Measurements from ENCODE around the gene CHRNB1.

Gene CHRNB1

GRCh38 chr17:7442142-7442541, 2.7 kb upstream of the CHRNB1 start:
- H3K9me3 ChIP-seq (ENCODE audit: control insufficient read depth, insufficient read depth, low read depth, low read length): no peaks in the 10 kb centered on the region
- CTCF ChIA-PET: interaction anchor here (3.8 kb wide), 1 partner anchor 86 kb away, joined by 18 read pairs; the partner anchor contains the start of gene TMEM95
- no peak for TF ChIP-seq KLF16 (tag by site-specific recombination; IDR thresholded peaks at IDR 0.05)
- peak; percentile 80 for TF ChIP-seq ZNF121 (tag by site-specific recombination; IDR thresholded peaks at IDR 0.05)
- peaks cover 22% of the 10 kb centered on the region for H3K4me1 ChIP-seq (ENCODE audit: control insufficient read depth, insufficient read depth, low read length)
- H3K36me3 ChIP-seq (ENCODE audit: control insufficient read depth in 2 of 2, insufficient read depth in 1 of 2, low read length in 2 of 2): no peaks in the 10 kb centered on the region
- H3K4me3 ChIP-seq (ENCODE audit: low read depth, low read length): no peak overlapping the region
- POLR2A ChIA-PET: interaction anchor here (0.9 to 3.1 kb wide), 6 partner anchors 9 to 119 kb away, joined by 3 to 21 read pairs (median 5); partner anchors contain the start of genes PLSCR3, POLR2A, TMEM256 and ZBTB4
- no peak overlapping the region for H3K27ac ChIP-seq (ENCODE audit: extremely low read depth, low read depth, low read length)

GRCh38 chr17:7443499-7444485, 1.1 kb upstream of the CHRNB1 start:
- Histone ChIP-seq H3K4me1 (ENCODE audit: control insufficient read depth, insufficient read depth, low read length) (peaks cover 22% of the 10 kb centered on the region), H3K36me3 (ENCODE audit: control insufficient read depth in 2 of 2, insufficient read depth in 1 of 2, low read length in 2 of 2) (no peaks in the 10 kb centered on the region), H3K27ac (ENCODE audit: extremely low read depth, low read depth, low read length) (no peak overlapping the region; the same call in 1 of the 2 replicates), H3K4me3 (ENCODE audit: low read depth, low read length) (no peak overlapping the region), H3K9me3 (ENCODE audit: control insufficient read depth, insufficient read depth, low read depth, low read length) (no peaks in the 10 kb centered on the region)
- POLR2A ChIA-PET: interaction anchor here (0.5 to 2.7 kb wide), 10 partner anchors 9 to 804 kb away, joined by 3 to 17 read pairs (median 4); partner anchors contain the start of genes CTC1, POLR2A, TMEM102 and TP53
- CTCF ChIA-PET: interaction anchor here (0.6 to 2.0 kb wide), 13 partner anchors 8 to 405 kb away, joined by 3 to 7 read pairs (median 4); partner anchors contain the start of genes TP53 and ZBTB4
- TF ChIP-seq GLI4 (tag by site-specific recombination; IDR thresholded peaks at IDR 0.05): no peak
- peak; percentile 22; the same call in 1 of the 2 replicates for TF ChIP-seq ZBTB48 (tag by site-specific recombination; IDR thresholded peaks at IDR 0.05)
- TF ChIP-seq SP3 (tag by site-specific recombination; IDR thresholded peaks at IDR 0.05): no peak
- no peak for TF ChIP-seq ZNF354C (tag by site-specific recombination; IDR thresholded peaks at IDR 0.05; ENCODE audit: borderline replicate concordance, low read depth)
- TF ChIP-seq ZNF585B (tag by site-specific recombination; IDR thresholded peaks at IDR 0.05): no peak
- TF ChIP-seq TSHZ1 (tag by site-specific recombination; IDR thresholded peaks at IDR 0.05; ENCODE audit: borderline replicate concordance): no peak
- no peak for TF ChIP-seq ZNF155 (tag by site-specific recombination; IDR thresholded peaks at IDR 0.05)
- TF ChIP-seq FEZF1 (tag by site-specific recombination; IDR thresholded peaks at IDR 0.05): no peak
- TF ChIP-seq ZNF37A (tag by site-specific recombination; IDR thresholded peaks at IDR 0.05): no peak
- TF ChIP-seq ZFP69B (tag by site-specific recombination; IDR thresholded peaks at IDR 0.05): no peak
- no peak for TF ChIP-seq ZNF785 (tag by site-specific recombination; IDR thresholded peaks at IDR 0.05)
- TF ChIP-seq ZNF692 (tag by site-specific recombination; IDR thresholded peaks at IDR 0.05): no peak
- no peak for TF ChIP-seq SALL2 (tag by site-specific recombination; IDR thresholded peaks at IDR 0.05; ENCODE audit: borderline replicate concordance)
- no peak for TF ChIP-seq PRDM2 (tag by site-specific recombination; IDR thresholded peaks at IDR 0.05; ENCODE audit: borderline replicate concordance)
- TF ChIP-seq ZNF776 (tag by site-specific recombination; IDR thresholded peaks at IDR 0.05; ENCODE audit: borderline replicate concordance): no peak
- TF ChIP-seq ZNF18 (tag by site-specific recombination; IDR thresholded peaks at IDR 0.05): no peak
- no peak for TF ChIP-seq ZNF23 (tag by site-specific recombination; IDR thresholded peaks at IDR 0.05; ENCODE audit: borderline replicate concordance)
- TF ChIP-seq HOXC10 (CRISPR knock-in tag; IDR thresholded peaks at IDR 0.05): no peak
